K562 (cell line): Measurements from ENCODE around the gene ZNF106.

ENCODE experiments used
- FOXM1 ChIP-seq, 2 experiments: fragments of 450-650 bp in 1 of 2; sonication (generic) in 1 of 2; formaldehyde crosslinking in 1 of 2; IDR thresholded peaks; 2 replicates each; pipeline versions ENCODE4 v1.6.1 to v1.9.0; 2017 to 2022; ENCODE audit warnings: low read depth in 2 of 2, mild to moderate bottlenecking in 2 of 2, missing genetic modification reagents in 1 of 2, moderate library complexity in 1 of 2
- NFE2L1 ChIP-seq: fragments of 450-650 bp; IDR thresholded peaks from 2 replicates; pipeline ENCODE4 v1.6.1; 2016; ENCODE audit warnings: missing genetic modification characterization, low read depth, mild to moderate bottlenecking, missing compliant biosample characterization, moderate library complexity, borderline replicate concordance
- NR2C2 ChIP-seq, 2 experiments: fragments of 200-800 bp in 1 of 2; sonication (Bioruptor generic) in 1 of 2; sonication (generic) in 1 of 2; formaldehyde crosslinking in 1 of 2; IDR thresholded peaks; 2 replicates each; pipeline versions ENCODE4 v1.6.1 to v1.8.0; 2016 to 2022; ENCODE audit warnings: mild to moderate bottlenecking in 1 of 2, missing compliant biosample characterization in 1 of 2, missing genetic modification characterization in 1 of 2, missing genetic modification reagents in 1 of 2
- POLR2A ChIP-seq: fragments of 450-650 bp; conservative IDR thresholded peaks from 2 replicates; pipeline ENCODE4 v1.6.1; 2016
- TAF7 ChIP-seq: fragments of 450-650 bp; IDR thresholded peaks from 2 replicates; pipeline ENCODE4 v1.6.1; 2016; ENCODE audit warnings: missing genetic modification characterization, missing compliant biosample characterization
- ZNF232 ChIP-seq: sonication (generic); formaldehyde crosslinking; IDR thresholded peaks from 2 replicates; pipeline ENCODE4 v1.8.0; 2022; ENCODE audit warnings: mild to moderate bottlenecking, missing genetic modification reagents
- TF ChIP-seq, protein P1 (sequence below): conservative IDR thresholded peaks from 2 replicates; pipeline ENCODE4 v1.6.1; 2011; ENCODE audit warnings: low read depth, mild to moderate bottlenecking, low read length; ENCODE audit not compliant: control insufficient read depth
- TF ChIP-seq, protein P2 (sequence below), 3 experiments: IDR thresholded peaks in 2 of 3; conservative IDR thresholded peaks in 1 of 3; 2 replicates each; pipeline ENCODE4 v1.5.1; 2011 to 2012; ENCODE audit warnings: low read length in 3 of 3, mild to moderate bottlenecking in 3 of 3, control low read depth in 2 of 3, improper control_type of control experiment in 1 of 3, inconsistent platforms in 1 of 3, low read depth in 1 of 3, mixed read lengths in 1 of 3, moderate library complexity in 1 of 3; ENCODE audit not compliant: insufficient read depth in 2 of 3

DNA sequence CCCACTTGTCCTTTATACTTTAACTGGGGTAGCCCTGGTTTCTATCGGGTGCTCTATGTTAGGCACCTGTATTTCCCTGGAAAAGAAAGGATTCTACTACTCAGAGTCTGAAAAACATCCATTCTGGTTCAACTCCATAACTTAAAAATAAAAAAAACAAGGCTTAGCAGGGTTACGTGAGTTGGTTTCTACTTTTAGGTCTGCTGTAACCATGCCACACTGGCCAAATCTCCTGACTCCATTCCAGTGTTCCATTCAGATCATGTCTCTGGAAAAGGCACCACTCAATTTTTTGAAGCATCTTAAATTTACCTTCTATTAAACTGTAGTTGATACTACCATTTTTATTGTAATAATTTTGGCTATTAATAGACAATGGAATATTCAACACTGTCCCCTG lies 69.6 kb downstream of the ZNF106 start:
- no peak for TF ChIP-seq TAF7 (tag)
- TF ChIP-seq, protein P1, sequence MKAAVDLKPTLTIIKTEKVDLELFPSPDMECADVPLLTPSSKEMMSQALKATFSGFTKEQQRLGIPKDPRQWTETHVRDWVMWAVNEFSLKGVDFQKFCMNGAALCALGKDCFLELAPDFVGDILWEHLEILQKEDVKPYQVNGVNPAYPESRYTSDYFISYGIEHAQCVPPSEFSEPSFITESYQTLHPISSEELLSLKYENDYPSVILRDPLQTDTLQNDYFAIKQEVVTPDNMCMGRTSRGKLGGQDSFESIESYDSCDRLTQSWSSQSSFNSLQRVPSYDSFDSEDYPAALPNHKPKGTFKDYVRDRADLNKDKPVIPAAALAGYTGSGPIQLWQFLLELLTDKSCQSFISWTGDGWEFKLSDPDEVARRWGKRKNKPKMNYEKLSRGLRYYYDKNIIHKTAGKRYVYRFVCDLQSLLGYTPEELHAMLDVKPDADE: no peak
- no peak for TF ChIP-seq FOXM1 (IDR thresholded peaks at IDR 0.05; ENCODE audit: low read depth)
- TF ChIP-seq FOXM1 (CRISPR knock-in tag; IDR thresholded peaks at IDR 0.05; ENCODE audit: low read depth): no peak
- no peak for TF ChIP-seq NFE2L1 (tag)
- no peak for TF ChIP-seq NR2C2 (CRISPR knock-in tag; IDR thresholded peaks at IDR 0.05)
- TF ChIP-seq NR2C2 (tag; IDR thresholded peaks at IDR 0.05): no peak
- TF ChIP-seq ZNF232 (CRISPR knock-in tag): no peak
- TF ChIP-seq, protein P2, sequence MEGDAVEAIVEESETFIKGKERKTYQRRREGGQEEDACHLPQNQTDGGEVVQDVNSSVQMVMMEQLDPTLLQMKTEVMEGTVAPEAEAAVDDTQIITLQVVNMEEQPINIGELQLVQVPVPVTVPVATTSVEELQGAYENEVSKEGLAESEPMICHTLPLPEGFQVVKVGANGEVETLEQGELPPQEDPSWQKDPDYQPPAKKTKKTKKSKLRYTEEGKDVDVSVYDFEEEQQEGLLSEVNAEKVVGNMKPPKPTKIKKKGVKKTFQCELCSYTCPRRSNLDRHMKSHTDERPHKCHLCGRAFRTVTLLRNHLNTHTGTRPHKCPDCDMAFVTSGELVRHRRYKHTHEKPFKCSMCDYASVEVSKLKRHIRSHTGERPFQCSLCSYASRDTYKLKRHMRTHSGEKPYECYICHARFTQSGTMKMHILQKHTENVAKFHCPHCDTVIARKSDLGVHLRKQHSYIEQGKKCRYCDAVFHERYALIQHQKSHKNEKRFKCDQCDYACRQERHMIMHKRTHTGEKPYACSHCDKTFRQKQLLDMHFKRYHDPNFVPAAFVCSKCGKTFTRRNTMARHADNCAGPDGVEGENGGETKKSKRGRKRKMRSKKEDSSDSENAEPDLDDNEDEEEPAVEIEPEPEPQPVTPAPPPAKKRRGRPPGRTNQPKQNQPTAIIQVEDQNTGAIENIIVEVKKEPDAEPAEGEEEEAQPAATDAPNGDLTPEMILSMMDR (IDR thresholded peaks at IDR 0.05 in 2 of 3, conservative IDR thresholded peaks at IDR 0.05 in 1 of 3; ENCODE audit: insufficient read depth in 2 of 3, low read depth in 1 of 3, low read length in 3 of 3): no peak
- TF ChIP-seq POLR2A: no peak
